GM21529 (cell line): ENCODE measurements around the gene ZNF726.
"Not testable (repeated sequence)": the region's sequence is repeated elsewhere in the genome, so short reads cannot be mapped to it uniquely, and the experiment has no call there.

Experiments used
- ATAC-seq: cut with Tn5 transposase; IDR thresholded peaks from one replicate; pipeline ENCODE4 v1.9.1; 2021; ENCODE audit not compliant: unreplicated experiment

ZNF726 gene

DNA sequence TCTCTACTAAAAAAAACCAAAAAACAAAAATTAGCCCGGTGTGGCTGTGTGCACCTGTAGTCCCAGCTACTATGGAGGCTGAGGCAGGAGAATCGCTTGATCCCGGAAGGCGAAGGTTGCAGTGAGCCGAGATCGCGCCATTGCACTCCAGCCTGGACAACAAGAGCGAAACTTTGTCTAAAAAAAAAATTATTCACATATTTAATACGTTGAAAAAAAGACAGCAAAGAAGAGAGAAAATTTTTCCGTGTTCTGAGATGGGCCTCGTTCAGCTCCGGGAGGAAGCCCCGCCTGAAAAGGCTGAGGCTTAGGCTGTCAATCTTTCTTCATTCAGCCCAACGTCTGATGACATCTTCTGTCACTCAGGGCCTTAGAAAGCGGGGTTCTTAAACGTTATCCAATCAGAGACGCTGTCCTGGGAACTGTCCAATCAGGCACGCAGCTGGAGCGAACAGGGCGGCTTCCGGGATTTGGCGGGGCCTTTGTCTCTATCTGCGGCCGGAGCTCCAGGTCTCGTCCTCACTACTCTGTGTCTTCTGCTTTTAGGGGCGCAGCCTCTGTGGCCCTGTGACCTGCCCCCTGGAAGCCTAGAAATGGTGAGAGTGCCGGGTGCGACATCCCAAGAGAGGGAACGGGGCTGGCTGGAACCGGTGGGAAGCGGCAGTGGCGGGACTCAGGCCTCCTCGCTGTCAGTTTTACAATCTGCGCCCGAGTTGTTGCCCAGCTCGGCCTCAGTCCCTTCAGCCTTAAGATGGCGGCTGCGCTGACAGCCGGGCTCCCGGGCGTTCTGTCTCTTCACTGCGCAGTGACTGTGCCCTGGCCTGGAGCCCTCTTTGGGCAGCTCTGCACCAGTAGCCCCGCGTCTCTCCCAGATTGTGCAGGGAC is at the start of gene ZNF726:
Gene ZNF726 (plus strand): TSS at position 485 of the 885 bp plus-strand sequence. CDS start 109 bp downstream, at position 594.
- peak; percentile 94 for ATAC-seq

DNA sequence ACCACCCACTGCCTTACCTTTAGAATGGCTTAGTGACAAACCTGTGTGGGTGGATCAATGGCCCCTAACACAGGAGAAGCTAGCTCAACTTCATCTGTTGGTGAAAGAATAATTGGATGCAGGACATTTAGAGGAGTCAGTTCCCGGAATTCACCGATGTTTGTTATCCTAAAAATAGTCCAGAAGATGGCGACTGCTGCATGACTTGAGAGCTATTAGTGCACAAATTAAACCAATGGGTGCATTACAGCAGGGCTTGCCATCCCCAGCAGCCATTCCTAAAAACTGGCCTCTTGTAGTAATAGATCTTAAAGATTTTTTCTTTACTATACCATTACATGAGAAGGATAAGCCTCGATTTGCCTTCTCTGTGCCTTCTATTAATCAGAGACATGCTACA is 46.8 kb upstream of the ZNF726 start:
- ATAC-seq: no peak

DNA sequence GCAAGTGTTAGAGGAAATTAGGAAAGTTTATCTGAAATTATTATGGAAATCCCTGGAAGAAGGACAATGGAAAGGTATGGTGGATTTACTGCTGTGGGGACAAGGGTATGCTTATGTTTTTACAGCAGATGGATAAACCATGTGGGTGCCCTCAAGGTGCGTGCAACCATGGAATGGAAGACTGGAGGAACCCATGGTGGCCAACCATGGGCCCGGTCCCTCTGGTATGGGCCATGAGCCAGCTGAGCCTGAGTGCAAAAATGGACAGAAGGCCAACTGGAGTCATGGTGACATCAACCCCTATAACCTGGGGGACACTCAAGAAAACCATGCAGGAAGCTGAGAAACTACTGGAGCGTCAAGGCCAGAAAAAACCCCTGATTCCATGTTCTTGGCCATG is 46.1 kb upstream of the ZNF726 start:
- ATAC-seq: no peak

DNA sequence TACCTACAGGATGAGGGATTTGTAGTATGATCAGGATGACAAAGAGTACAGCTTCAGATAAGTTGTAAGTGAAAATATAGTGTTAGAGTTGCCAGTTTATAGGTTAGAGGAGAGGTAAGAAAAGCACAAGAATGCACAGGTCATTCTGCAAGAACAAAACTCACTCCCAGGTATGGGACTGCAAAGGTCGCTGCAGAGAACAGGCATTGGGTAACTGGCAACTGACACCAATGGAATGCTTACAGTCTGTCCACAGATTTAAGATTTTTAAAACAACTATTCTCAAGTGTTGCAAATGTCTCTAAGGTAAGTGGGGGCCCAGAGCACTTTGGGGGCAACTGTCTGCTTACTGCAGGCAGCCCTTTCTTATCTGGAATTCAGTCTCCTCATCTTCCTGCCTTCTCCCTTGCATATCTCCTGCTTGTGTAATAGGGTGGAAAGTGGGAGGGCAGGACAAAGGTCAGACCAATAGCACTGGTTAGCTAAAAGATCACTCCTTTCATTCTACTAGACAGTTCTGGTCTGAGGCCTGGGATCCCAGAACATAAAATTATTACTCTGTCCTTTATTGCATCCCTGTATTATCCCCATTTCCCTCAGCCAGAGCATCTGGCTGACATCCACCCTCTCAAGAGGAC is 42.3 kb upstream of the ZNF726 start:
- ATAC-seq: no peak

DNA sequence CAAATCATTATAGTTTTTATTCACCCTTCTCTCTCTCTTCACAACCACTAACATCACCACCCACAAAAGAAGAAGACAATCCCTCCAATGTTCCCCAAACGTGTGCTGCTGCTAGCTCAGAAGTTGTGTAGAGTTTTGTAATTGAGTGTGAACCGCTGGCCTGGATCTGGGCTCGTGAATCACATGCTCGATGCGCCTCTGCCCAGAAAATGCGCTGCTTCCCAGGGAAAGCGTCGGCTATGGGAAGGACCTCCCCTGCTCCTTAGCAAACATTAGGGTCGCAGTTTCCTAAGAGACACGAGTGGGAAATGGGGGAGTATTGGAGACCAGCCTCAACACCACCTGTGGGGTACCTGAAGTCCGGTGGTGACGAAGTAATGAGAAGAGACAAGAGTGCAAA is 38.4 kb upstream of the ZNF726 start:
- ATAC-seq: no peak

DNA sequence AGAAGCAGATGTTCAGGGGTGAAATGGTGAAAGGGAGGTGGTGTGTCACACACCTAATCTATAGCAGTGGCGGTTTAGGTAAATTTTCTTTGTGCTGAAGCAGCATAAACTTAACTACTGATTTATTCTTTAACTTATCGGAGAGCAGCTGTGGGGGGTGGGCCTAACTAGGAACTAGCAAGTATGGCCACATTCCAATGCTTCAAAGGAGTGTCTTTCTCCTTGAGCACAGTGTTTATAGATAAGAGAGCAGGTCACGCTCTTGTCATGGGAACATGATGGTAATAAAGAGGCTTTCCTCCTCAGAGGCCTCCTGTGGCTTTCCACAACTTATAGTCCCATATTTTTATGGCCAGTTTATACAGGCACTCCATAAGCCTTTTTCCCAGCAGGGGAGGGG is 37.9 kb upstream of the ZNF726 start:
- not testable (repeated sequence) for ATAC-seq

DNA sequence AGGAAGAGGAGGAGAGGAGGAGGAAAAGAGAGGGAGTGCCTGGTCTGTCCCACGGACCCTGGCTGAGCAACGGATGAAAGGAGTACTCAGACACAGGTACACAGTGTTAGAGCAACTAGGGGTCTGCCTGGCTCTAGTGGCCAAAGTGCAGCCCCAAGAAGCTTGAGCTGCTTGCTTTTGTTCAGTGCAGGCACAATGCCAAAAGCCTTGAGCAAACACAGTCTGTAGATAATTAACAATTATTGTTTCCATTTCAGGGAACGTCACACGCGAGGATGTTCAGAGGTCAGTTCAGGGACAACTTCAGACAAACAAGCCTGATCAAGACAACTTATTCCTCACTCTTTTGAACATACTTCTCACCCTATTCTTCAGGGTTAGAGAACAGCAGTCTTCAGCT is 32.2 kb upstream of the ZNF726 start:
- no peak for ATAC-seq

DNA sequence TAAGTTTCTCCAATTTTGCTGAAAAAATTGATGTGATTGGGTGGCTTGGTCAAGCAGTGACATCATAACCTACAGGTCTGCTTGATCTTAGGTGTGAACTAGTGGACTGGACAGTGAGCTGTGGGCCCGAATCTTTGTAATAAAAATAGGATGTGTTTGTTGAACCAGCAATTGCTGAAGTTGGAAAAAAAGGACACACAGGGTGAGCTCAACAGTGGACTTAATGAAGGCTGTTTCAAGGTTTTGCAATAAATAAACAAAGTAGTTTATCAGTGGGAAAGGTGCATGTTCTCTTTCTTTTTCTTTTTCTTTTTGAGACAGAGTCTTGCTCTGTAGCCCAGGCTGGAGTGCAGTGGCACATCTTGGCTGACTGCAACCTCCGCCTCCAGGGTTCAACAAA is 30.3 kb upstream of the ZNF726 start:
- ATAC-seq: no peak

DNA sequence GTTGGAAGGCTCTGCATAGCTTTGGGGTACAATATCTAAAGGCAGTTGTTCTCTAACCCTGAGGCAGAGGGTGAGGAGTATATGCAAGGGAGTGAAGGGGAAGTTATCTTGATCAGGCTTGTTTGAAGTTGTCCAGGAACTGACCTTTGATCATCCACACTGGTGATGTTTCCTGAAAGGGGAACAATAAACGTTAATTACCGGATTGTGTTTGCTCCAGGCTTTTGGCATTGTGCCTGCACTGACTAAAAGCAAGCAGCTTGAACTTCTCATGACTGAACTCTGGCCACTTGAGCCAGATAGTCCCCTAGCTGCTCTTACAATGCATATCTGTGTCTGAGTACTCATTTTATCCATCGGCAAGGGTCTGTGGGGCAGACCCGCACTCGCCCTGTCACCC is 27.0 kb upstream of the ZNF726 start:
- ATAC-seq: no peak

DNA sequence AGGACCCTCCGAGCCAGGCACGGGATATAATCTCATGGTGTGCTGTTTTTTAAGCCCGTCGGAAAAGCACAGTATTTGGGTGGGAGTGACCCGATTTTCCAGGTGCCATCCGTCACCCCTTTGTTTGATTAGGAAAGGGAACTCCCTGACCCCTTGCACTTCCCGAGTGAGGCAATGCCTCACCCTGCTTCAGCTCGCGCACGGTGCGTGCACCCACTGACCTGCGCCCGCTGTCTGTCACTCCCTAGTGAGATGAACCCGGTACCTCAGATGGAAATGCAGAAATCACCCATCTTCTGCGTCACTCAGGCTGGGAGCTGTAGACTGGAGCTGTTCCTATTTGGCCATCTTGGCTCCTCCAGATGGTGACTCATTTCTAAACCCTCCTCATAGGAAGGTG is 18.6 kb upstream of the ZNF726 start:
- not testable (repeated sequence) for ATAC-seq

DNA sequence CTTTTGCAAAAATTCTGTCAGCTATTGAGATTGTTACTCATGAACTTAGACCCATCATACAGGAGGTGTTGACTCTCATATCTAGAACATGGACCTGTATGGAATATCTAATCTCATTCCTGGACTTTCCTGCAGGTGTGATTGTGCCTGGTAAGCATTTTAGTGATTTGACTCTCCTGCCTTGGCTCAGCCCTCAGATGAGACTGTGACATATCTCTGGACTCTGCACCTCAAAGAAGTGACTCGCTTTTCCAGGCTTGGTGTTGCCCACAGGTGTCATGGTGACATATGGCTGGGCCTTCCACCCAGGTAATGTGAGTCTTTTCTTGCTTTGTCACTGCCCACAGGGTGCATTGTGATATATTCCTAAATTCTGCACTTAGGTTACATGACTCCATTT is 17.8 kb upstream of the ZNF726 start:
- ATAC-seq: no peak

DNA sequence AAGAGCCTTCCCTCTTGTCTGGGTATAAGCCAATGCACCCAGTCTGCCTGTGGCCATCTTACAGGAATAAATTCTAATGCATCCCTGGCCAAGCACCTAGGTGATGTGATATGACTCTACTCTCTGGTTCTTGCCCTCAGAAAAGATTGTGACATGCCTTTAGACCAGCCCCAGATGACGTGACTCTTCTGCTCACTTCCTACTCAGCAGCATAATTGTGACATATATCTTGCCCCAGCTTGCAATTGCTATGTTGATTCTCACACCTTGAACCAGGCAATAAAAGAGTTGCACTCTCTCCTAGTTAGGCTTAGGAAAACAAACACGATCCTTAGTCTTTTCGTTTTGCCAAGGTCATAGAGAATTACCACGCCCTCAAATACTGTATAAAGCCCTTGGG is 13.3 kb upstream of the ZNF726 start:
- ATAC-seq: no peak

DNA sequence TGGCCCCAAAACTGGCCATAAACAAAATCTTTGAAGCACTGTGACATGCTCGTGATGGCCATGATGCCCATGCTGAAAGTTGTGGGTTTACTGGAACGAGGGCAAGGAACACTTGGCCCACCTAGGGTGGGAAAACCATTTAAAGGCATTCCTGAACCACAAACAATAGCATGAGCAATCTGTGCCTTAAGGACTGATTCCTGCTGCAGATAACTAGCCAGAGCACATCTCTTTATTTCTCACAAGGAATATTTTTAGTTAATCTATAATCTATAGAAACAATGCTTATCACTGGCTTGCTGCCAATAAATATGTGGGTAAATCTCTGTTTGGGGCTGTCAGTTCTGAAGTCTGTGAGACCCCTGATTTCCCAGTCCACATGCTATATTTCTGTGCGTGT is 10.3 kb upstream of the ZNF726 start:
- ATAC-seq: no peak

DNA sequence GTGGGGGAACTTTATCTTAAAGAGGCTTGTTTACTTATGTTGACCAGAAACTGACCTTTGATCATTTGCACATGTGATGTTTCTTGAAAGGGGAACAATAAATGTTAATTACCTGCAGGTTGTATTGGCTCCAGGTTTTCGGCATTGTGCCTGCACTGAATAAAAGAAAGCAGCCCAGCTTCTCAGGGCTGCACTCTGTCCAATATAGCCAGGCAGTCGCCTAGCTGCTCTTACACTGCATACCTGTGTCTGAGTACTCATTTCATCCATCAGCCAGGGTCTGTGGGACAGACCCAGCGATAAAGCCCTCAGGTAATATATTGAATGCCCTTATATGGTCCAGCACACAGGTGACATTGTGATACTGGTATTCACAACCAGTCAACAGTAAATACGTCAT is 8.9 kb upstream of the ZNF726 start:
- no peak for ATAC-seq

DNA sequence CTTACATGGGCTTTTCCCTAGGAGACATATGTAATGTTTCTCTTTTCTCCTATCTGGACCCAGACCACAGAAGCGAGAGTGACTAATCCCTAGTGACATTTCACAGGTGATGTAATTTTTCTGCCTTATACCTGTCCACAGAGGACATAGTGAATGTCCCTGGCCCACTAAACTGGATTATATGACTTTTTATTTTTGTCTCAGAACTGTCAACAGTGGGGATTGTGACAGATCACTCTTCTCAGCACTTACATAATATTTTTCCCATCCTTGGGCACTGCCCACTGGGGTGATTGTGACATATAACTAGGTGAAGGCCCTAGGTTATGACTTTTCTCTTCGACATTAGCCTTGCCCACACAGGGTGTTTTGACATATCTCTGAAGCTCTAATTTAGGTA is 7.9 kb upstream of the ZNF726 start:
- no peak for ATAC-seq

DNA sequence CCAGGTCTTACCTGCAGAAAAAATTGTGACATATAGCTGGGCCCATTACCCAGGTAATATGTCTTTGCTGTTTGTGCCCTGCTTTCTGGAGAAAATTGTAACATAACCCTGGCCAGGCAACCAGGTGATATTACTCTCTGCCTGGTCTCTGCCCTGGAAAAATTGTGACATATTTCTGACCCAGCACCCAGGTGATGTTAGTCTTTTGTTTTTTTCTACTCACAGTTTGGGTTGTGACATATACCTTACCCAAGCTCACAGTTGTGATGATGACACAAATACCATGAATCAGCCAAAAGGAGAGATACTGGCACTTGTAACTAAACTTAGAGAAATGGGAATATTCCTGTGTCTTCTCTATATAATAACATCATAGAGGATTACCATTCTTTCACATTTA is 6.5 kb upstream of the ZNF726 start:
- no peak for ATAC-seq

DNA sequence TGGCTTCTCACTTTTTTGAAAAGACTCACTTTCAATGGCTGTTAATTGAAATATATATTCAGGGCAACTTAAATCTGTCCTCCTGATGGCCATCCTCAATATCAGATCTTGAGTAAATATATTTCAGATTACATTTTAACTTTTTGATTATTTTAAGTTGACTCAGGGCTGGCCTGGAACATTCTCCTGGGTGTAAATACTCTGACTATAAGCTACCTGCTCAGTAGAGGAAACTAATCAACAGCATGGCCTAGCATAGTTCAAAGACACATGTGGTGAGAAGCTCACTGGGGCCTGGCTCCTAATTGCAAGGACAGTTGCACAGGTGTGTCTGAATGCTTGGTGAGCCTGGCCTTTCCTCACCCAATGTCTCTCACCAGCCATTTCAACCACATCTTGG is 5.5 kb upstream of the ZNF726 start:
- ATAC-seq: no peak

DNA sequence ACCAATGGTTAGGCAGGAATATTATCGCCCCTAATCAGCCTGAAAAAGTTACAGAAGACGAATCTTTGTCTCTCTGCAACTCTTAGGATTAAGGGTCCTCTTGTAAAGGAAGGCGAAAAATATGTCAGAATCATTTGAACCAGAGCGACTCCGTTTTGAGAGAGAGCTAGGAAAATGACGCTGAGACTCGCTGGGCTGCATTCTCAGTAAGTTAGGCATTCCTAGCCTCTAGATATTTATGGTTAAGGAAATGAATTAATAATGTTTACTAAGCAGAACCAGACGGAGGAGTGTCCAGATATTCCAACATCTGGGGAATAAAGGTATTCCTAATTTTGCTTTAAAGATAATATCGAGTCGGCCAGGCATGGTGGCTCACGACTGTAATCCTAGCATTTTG is 755 bp upstream of the ZNF726 start:
- no peak for ATAC-seq

DNA sequence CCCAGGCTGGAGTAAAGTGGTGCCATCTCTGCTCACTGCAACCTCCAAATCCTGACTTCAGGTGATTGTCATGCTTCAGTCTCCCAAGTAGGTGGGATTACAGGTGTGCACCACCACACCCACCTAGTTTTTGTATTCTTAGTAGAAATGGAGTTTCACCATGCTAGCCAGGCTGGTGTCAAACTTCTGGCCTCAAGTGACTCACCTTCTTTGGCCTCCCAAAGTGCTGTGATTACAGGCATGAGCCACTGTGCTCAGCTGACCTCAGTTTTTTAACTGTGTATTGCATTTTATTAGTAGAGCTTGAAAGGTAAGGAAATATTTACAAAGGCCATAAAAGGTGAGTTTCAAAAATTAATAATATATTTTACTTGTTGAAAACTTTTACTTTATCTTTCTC is 2.3 kb downstream of the ZNF726 start:
- no peak for ATAC-seq

DNA sequence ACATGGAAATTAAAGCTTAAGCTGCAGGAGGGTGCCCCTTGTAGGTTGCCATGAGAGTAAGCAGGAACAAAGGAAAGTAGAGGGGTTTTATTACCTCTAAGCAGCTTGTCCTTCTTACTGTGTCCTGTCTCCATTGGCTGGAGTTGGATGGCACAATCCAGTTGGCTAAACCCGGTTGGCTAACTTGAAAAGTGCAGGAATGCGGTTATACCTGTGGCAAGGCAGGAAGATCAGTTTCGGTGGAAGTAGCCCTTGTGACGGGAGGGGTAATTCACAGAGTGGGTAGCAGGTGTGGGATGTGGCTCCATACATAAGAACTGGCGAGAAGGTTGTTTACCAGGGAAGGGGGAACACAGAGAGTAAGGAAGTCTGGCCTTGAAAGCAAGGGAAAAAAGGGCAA is 3.2 kb downstream of the ZNF726 start:
- no peak for ATAC-seq

DNA sequence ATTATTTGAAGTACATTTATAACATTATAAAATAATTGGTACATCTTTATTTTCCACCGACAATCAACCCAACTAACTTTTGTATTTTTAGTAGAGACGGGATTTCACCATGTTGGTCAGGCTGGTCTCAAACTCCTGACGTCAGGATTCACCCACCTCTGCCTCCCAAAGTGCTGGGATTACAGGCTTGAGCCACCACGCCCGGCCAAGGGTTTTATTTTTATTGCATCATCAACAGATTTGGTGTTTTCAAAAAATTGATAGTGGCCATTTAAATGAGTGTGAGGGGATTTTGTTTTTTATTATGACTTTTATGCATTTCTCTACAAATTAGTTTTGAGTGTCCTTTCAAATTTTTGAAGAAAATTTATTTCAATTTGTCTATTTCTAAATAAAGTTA is 10.6 kb downstream of the ZNF726 start:
- ATAC-seq: no peak

DNA sequence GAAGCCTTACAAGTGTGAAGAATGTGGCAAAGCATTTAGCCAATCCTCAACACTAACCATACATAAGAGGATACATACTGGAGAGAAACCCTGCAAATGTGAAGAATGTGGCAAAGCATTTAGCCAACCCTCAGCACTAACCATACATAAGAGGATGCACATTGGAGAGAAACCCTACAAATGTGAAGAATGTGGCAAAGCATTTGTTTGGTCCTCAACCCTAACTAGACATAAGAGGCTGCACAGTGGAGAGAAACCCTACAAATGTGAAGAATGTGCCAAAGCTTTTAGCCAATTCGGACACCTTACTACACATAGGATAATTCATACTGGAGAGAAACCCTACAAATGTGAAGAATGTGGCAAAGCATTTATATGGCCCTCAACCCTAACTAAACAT is 18.2 kb downstream of the ZNF726 start:
- ATAC-seq: no peak

DNA sequence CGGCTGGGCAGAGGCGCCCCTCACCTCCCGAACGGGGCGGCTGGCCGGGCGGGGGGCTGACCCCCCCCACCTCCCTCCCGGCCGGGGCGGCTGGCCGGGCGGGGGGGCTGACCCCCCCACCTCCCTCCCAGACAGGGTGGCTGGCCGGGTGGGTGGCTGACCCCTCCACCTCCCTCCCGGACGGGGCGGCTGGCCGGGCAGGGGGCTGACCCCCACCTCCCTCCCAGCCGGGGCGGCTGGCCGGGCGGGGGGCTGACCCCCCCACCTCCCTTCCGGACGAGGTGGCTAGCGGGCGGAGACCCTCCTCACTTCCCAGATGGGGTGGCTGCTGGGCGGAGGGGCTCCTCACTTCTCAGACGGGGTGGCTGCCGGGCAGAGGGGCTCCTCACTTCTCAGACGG is 22.3 kb downstream of the ZNF726 start:
- not testable (repeated sequence) for ATAC-seq
